K562 (cell line): ENCODE measurements around the gene FFAR1. TPM values are rescaled to one million over a fixed set of nuclear protein-coding genes. Genes with fewer than 3 reads are reported as not detected.
A peak's percentile ranks its signal among the peaks of the same experiment; 100 is the strongest.

Experiments used
- ATAC-seq: fragments of 200-7000 bp; cut with Tn5 transposase; 3 replicates; pipeline ENCODE4 v1.9.1; 2020; ENCODE audit warnings: moderate library complexity
- BruUV-seq: library from RNA; stranded (reverse); fragments of 400-500 nt; replicated peaks from 2 replicates; lab custom pipeline; 2021; lab: Mats Ljungman, UMichigan
- CTCF ChIA-PET: fragments of 300-600 bp; formaldehyde crosslinking; extraction: SDS; loops from one replicate; lab custom pipeline; 2021; ENCODE audit warnings: low intra/inter-chr PET ratio; lab: Yijun Ruan, JAX
- POLR2A ChIA-PET: fragments of 300-600, 350-650 bp; sonication (Branson Sonifier 250); formaldehyde crosslinking; extraction: SDS; loops from one replicate; lab custom pipeline; 2021; ENCODE audit warnings: antibody characterized with exemption, inconsistent platforms; lab: Yijun Ruan, JAX
- DNase-seq, 4 experiments: peaks; one replicate each; pipeline versions ENCODE4 v3.0.0 to v3.0.0-alpha.2; 2011 to 2018; ENCODE audit warnings: low spot score in 3 of 4, mixed read lengths in 3 of 4; ENCODE audit errors: extremely low read depth in 1 of 4
- FAIRE-seq: peaks from 2 replicates; lab custom pipeline; 2011; peaks lifted over from hg19 to GRCh38; lab: Jason Lieb, UNC
- H2AFZ ChIP-seq: 2 replicates; pipeline ENCODE4 v1.6.0; 2011; ENCODE audit warnings: low read depth, low read length, control low read depth, inconsistent platforms
- H3K27ac ChIP-seq: fragments of 200-600 bp; 3 replicates; pipeline ENCODE4 v1.8.0; 2011; ENCODE audit warnings: low read depth, mild to moderate bottlenecking, control low read depth, inconsistent platforms, low read length, moderate library complexity, mixed read lengths; ENCODE audit errors: extremely low read depth
- H3K27me3 ChIP-seq, 2 experiments: fragments of 300-600 bp in 1 of 2; 2 replicates in 1 of 2; 3 replicates in 1 of 2; pipeline versions ENCODE4 v1.6.0 to v1.8.0; 2011; ENCODE audit warnings: inconsistent platforms in 2 of 2, low read length in 2 of 2, mild to moderate bottlenecking in 1 of 2, mixed read lengths in 1 of 2, moderate library complexity in 1 of 2; ENCODE audit not compliant: control insufficient read depth in 2 of 2, insufficient read depth in 2 of 2
- H3K36me3 ChIP-seq: fragments of 300-600 bp; 3 replicates; pipeline ENCODE4 v1.8.0; 2011; ENCODE audit warnings: mild to moderate bottlenecking, low read length, inconsistent platforms; ENCODE audit not compliant: control insufficient read depth, insufficient read depth
- H3K4me1 ChIP-seq, 2 experiments: fragments of 200-600 bp in 1 of 2; replicated peaks in 1 of 2; 2 replicates in 1 of 2; 3 replicates in 1 of 2; pipeline versions ENCODE4 v1.5.1 to v1.8.0; 2011; ENCODE audit warnings: inconsistent platforms in 2 of 2, low read length in 2 of 2, mild to moderate bottlenecking in 1 of 2, mixed read lengths in 1 of 2, moderate library complexity in 1 of 2; ENCODE audit not compliant: control insufficient read depth in 2 of 2, insufficient read depth in 2 of 2
- H3K4me2 ChIP-seq: 2 replicates; pipeline ENCODE4 v1.6.1; 2011; ENCODE audit warnings: low read length, control low read depth, inconsistent platforms, mixed read lengths; ENCODE audit not compliant: insufficient read depth
- H3K4me3 ChIP-seq: fragments of 200-600 bp; sonication (generic), shearing (Covaris generic); 2 replicates; pipeline ENCODE4 v1.5.1; 2016; ENCODE audit warnings: control low read depth, inconsistent platforms
- H3K79me2 ChIP-seq: fragments of 200-600 bp; 3 replicates; pipeline ENCODE4 v1.8.0; 2011; ENCODE audit warnings: low read length, inconsistent platforms; ENCODE audit not compliant: control insufficient read depth, insufficient read depth
- H3K9ac ChIP-seq, 2 experiments: 2 replicates each; pipeline versions ENCODE4 v1.6.0 to v1.6.1; 2011; ENCODE audit warnings: low read depth in 2 of 2, low read length in 2 of 2, control low read depth in 1 of 2, inconsistent platforms in 1 of 2, mild to moderate bottlenecking in 1 of 2, mixed read lengths in 1 of 2; ENCODE audit not compliant: insufficient read depth in 1 of 2
- H3K9me1 ChIP-seq: one replicate; pipeline ENCODE4 v1.6.0; 2011; ENCODE audit warnings: inconsistent platforms, mild to moderate bottlenecking, low read length, moderate library complexity; ENCODE audit not compliant: control insufficient read depth, insufficient read depth
- H3K9me3 ChIP-seq: replicated peaks from 2 replicates; pipeline ENCODE4 v1.5.1; 2011; ENCODE audit warnings: low read depth, low read length, inconsistent platforms; ENCODE audit not compliant: control insufficient read depth, insufficient read depth
- H4K20me1 ChIP-seq: replicated peaks from 2 replicates; pipeline ENCODE4 v1.6.1; 2011; ENCODE audit warnings: low read length, inconsistent platforms, mixed read lengths; ENCODE audit not compliant: control insufficient read depth, insufficient read depth
- PRDM10 ChIP-seq: fragments of 450-650 bp; IDR thresholded peaks from 2 replicates; pipeline ENCODE4 v1.6.1; 2018; ENCODE audit not compliant: partially characterized antibody
- WGBS: fragments of 100-300 bp; shearing (Covaris generic); methylation state at CpG from one replicate; pipeline ENCODE4 v1.1.6; 2016; ENCODE audit warnings: low coverage, mixed read lengths; ENCODE audit not compliant: insufficient coverage; ENCODE audit errors: missing lambda C conversion rate; 5-methylcytosine and 5-hydroxymethylcytosine counted together
- in situ Hi-C: fragments of 300-500 bp; cut with MboI; formaldehyde crosslinking; loops from 4 replicates; pipeline ENCODE4 v1.15.0; 2018; ENCODE audit warnings: inconsistent platforms, mixed read lengths
- intact Hi-C: fragments of 100-400 bp; cut with micrococcal nuclease; formaldehyde crosslinking; loops from 2 replicates; pipeline ENCODE4 v1.14.2; 2022
- polyA plus RNA-seq, 8 experiments: library from polyadenylated mRNA; depleted of rRNA in 4 of 8; stranded (reverse) in 5 of 8; unstranded in 3 of 8; fragments of >200 nt; fragmentation: Nextera tagmentation in 2 of 8; fragmentation: Illumina TruSeq in 1 of 8; extraction: Ambion mirVana in 2 of 8; extraction: Trizol in 1 of 8; gene quantifications; 2 replicates each; pipeline versions ENCODE4 v1.2.1 to v1.2.3, GENCODE V29; 2011 to 2014; ENCODE audit warnings: inconsistent platforms in 1 of 8, missing spikeins in 1 of 8
- total RNA-seq, 7 experiments: library from RNA; depleted of rRNA in 6 of 7; stranded (reverse); fragments of >200 nt in 6 of 7; fragmentation: Illumina TruSeq in 2 of 7; extraction: Trizol in 2 of 7; gene quantifications; 2 replicates each; pipeline versions ENCODE4 v1.2.1 to v1.2.3, GENCODE V29; 2011 to 2021; ENCODE audit warnings: low replicate concordance in 1 of 7
- TF ChIP-seq, protein P1 (sequence below): fragments of 250-450 bp; sonication (Bioruptor Pico); IDR thresholded peaks from 2 replicates; pipeline ENCODE4 v1.4.0; 2020; ENCODE audit warnings: mild to moderate bottlenecking, moderate library complexity, borderline replicate concordance

The FFAR1 gene
- total and polyA plus RNA-seq, 9 of the 15 experiments (the other 6 are each of a cell fraction or from before 2014, with no cell fraction given): not detected

GRCh38 chr19:35302446-35302845 is 45.3 kb upstream of the FFAR1 start:
- POLR2A ChIA-PET: interaction anchor here (0.6 to 1.2 kb wide), 2 partner anchors 13 to 14 kb away, joined by 3 to 4 read pairs; no protein-coding TSS in a partner anchor
- Histone ChIP-seq H3K4me3 (no peak overlapping the region), H2AFZ (peak overlapping the region; percentile 53), H4K20me1 (no peaks in the 10 kb centered on the region), H3K27ac (peak overlapping the region; percentile 30; the same call in 1 of the 3 replicates), H3K9me1 (peaks cover 4% of the 10 kb centered on the region), H3K9ac (peak overlapping the region in 1 of 2 experiments; percentile 53; a peak in 2 of 4 replicates), H3K4me2 (no peak overlapping the region), H3K9me3 (no peaks in the 10 kb centered on the region), H3K4me1 (peaks cover 57 to 67% of the 10 kb centered on the region in 2 experiments), H3K27me3 (no peaks in the 10 kb centered on the region; a peak in 1 of 5 replicates), H3K36me3 (no peaks in the 10 kb centered on the region), H3K79me2 (no peaks in the 10 kb centered on the region)
- in situ Hi-C loops: no loop called here
- peak in 1 of 4 experiments; percentile 12 for DNase-seq
- no TSS peak for BruUV-seq
- no peak for FAIRE-seq
- ATAC-seq: no peak
- 64% methylated on average over 15 of the region's 16 CpGs for WGBS
- TF ChIP-seq PRDM10: peak; percentile 50
- TF ChIP-seq, protein P1, sequence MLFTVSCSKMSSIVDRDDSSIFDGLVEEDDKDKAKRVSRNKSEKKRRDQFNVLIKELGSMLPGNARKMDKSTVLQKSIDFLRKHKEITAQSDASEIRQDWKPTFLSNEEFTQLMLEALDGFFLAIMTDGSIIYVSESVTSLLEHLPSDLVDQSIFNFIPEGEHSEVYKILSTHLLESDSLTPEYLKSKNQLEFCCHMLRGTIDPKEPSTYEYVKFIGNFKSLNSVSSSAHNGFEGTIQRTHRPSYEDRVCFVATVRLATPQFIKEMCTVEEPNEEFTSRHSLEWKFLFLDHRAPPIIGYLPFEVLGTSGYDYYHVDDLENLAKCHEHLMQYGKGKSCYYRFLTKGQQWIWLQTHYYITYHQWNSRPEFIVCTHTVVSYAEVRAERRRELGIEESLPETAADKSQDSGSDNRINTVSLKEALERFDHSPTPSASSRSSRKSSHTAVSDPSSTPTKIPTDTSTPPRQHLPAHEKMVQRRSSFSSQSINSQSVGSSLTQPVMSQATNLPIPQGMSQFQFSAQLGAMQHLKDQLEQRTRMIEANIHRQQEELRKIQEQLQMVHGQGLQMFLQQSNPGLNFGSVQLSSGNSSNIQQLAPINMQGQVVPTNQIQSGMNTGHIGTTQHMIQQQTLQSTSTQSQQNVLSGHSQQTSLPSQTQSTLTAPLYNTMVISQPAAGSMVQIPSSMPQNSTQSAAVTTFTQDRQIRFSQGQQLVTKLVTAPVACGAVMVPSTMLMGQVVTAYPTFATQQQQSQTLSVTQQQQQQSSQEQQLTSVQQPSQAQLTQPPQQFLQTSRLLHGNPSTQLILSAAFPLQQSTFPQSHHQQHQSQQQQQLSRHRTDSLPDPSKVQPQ (CRISPR knock-in tag): no peak
- intact Hi-C loops: no loop called here
- CTCF ChIA-PET: no interaction called here
